ENCODE data around the gene B3GNT5. TPM values are rescaled to one million over a fixed set of nuclear protein-coding genes. Genes with fewer than 3 reads are reported as not detected.

The B3GNT5 gene
- total RNA-seq, 4 donors from 2014 or later: 26.3 to 69.9 (median 29.3) TPM

DNA sequence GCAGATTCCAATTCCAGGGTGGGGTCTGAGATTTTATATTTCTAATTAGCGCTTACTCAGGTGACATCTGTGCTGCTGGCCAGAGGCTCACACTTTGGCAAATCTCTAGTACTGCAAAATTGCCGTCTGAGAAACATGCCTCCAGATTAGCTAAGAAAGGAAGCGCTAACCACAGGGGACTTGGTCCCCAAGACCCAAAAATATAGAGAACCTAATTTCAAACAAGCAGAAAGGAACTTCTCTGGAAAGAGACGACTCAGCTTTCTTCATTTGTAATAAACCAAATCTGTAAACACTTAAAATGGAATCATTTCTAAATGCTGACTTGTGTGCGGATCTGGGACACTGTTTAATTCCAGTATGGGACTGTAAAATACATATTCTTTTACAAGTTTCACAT is 55.7 kb downstream of the B3GNT5 start:
- Histone ChIP-seq H3K9me3 (no peaks in the 10 kb centered on the region), H3K4me3 (no peak overlapping the region), H3K4me1 (peaks cover 0 to 33% (median 7%) of the 10 kb centered on the region in 3 donors), H3K27me3 (no peaks in the 10 kb centered on the region), H3K36me3 (no peaks in the 10 kb centered on the region), H3K27ac (peak overlapping the region in 1 of 4 donors; percentile 82)
- intact Hi-C loops (cut with DNase I): no loop called here
- DNase-seq: no peak
- WGBS, 2 donors: 82 to 83% methylated on average over 5 of the region's 5 CpGs
- TF ChIP-seq, protein P1, sequence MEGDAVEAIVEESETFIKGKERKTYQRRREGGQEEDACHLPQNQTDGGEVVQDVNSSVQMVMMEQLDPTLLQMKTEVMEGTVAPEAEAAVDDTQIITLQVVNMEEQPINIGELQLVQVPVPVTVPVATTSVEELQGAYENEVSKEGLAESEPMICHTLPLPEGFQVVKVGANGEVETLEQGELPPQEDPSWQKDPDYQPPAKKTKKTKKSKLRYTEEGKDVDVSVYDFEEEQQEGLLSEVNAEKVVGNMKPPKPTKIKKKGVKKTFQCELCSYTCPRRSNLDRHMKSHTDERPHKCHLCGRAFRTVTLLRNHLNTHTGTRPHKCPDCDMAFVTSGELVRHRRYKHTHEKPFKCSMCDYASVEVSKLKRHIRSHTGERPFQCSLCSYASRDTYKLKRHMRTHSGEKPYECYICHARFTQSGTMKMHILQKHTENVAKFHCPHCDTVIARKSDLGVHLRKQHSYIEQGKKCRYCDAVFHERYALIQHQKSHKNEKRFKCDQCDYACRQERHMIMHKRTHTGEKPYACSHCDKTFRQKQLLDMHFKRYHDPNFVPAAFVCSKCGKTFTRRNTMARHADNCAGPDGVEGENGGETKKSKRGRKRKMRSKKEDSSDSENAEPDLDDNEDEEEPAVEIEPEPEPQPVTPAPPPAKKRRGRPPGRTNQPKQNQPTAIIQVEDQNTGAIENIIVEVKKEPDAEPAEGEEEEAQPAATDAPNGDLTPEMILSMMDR (IDR thresholded peaks at IDR 0.05): no peak
- no peak for TF ChIP-seq POLR2A (IDR thresholded peaks at IDR 0.05)

DNA sequence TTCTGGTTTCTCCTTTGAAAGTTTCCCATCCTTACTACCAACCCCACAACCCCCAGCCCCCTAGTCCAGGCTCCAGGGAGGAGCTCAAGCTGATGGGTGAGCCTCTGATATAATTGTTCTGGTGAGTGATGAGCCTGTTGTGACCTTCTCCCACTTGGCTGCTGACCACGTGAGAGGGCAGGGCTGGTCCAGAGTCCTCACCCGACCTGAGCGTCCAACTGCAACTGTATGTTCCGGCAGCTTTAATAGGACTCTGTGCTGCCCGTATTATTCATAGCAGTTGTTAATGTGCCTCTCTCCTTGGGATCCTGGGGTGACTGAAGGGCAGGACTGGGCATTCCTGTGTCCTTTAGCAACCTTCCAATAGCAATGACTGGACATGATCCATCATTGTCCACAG is 56.2 kb downstream of the B3GNT5 start:
- Histone ChIP-seq H3K9me3 (no peaks in the 10 kb centered on the region), H3K4me1 (peaks cover 0 to 28% (median 3%) of the 10 kb centered on the region in 3 donors), H3K27ac (no peak overlapping the region), H3K27me3 (no peaks in the 10 kb centered on the region), H3K4me3 (no peak overlapping the region), H3K36me3 (no peaks in the 10 kb centered on the region)
- TF ChIP-seq, protein P1 (IDR thresholded peaks at IDR 0.05): no peak
- no peak for TF ChIP-seq POLR2A (IDR thresholded peaks at IDR 0.05)
- WGBS, 2 donors: 57 to 80% methylated on average over 4 to 5 of the region's 5 CpGs
- no peak for DNase-seq
- intact Hi-C loops (cut with DNase I): no loop called here

DNA sequence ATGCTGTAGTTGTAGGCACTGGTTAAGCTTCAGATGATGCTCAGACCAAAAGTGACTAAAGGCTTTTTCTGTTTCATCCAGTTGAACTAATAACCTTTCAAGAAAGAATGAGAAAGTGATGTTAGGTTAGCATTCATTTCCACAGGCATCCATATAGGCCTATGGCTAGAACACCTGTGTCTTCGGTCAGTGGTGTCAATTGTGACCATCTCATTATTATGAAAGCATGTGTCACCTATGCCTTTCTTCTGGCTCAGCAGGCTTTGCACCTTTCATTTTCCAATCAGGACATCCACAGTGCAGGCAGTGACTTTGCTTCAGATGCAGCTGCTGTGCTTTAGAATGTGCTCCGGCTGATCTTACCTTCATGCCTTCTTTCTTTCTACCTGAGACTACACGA is 57.9 kb downstream of the B3GNT5 start:
- H3K27ac ChIP-seq: no peak overlapping the region
- DNase-seq: no peak
- no peak for TF ChIP-seq POLR2A (IDR thresholded peaks at IDR 0.05)
- TF ChIP-seq, protein P1 (IDR thresholded peaks at IDR 0.05): no peak
- 89 to 91% methylated on average over 2 to 3 of the region's 3 CpGs for WGBS, 2 donors
- no peaks in the 10 kb centered on the region for H3K27me3 ChIP-seq
- H3K4me1 ChIP-seq: peaks cover 0 to 18% (median 3%) of the 10 kb centered on the region in 3 donors
- H3K9me3 ChIP-seq: no peaks in the 10 kb centered on the region
- no peak overlapping the region for H3K4me3 ChIP-seq
- intact Hi-C loops (cut with DNase I): no loop called here
- H3K36me3 ChIP-seq: no peaks in the 10 kb centered on the region

DNA sequence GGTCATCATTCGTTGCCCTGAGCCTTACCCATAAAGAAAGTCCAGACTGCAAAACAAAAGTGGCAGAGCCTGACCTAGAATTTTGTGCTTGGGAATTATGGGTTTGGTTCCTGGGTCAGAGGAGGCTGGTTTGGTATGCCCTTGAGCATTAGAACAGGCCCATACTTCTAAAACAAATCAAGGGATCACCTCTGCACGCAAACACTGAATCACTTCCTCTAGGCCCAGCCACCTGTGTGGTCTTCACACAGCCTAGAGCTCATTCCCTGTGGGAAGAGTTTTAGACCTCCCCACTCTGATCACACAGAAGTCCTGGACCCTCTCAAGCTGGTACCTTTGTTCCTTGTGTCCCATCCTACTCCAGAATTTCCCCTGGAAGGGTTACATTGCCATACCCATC is 59.4 kb downstream of the B3GNT5 start:
- no peak overlapping the region for H3K4me3 ChIP-seq
- no peaks in the 10 kb centered on the region for H3K27me3 ChIP-seq
- intact Hi-C loops (cut with DNase I): no loop called here
- no peak for TF ChIP-seq POLR2A (IDR thresholded peaks at IDR 0.05)
- TF ChIP-seq, protein P1 (IDR thresholded peaks at IDR 0.05): no peak
- no peak for DNase-seq
- no peak overlapping the region for H3K27ac ChIP-seq
- no peaks in the 10 kb centered on the region for H3K36me3 ChIP-seq
- WGBS, 2 donors: 76 to 93% methylated on average over 2 of the region's 2 CpGs
- H3K9me3 ChIP-seq: no peaks in the 10 kb centered on the region
- H3K4me1 ChIP-seq: peaks cover 0 to 15% (median 2%) of the 10 kb centered on the region in 3 donors

DNA sequence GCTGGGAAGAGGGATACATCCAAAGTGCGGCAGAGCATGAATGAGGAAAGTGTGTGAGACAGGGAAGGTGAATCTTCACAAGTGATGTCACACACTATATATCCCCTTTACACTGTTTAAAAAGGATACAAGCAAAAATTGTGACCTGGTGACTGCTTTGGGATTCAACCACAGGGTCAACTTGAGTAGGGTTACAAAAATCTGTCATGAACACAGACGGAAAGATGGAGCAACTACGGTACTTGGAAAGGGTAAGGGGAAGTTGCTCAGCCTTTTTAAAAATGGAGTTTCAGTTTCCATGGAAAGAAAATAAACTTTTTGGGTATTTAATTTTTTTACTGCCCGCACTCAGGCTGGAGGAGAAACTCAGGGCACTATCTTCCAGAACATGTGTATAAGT is 60.3 kb downstream of the B3GNT5 start:
- Histone ChIP-seq H3K9me3 (no peaks in the 10 kb centered on the region), H3K27me3 (no peaks in the 10 kb centered on the region), H3K27ac (no peak overlapping the region), H3K4me3 (no peak overlapping the region), H3K4me1 (peaks cover 0 to 21% (median 2%) of the 10 kb centered on the region in 3 donors), H3K36me3 (no peaks in the 10 kb centered on the region)
- 76 to 80% methylated on average over 4 of the region's 4 CpGs for WGBS, 2 donors
- no peak for DNase-seq
- TF ChIP-seq POLR2A (IDR thresholded peaks at IDR 0.05): no peak
- TF ChIP-seq, protein P1 (IDR thresholded peaks at IDR 0.05): no peak
- intact Hi-C loops (cut with DNase I): no loop called here

All from esophagus squamous epithelium (tissue), 5 donors.